HG03196 (cell line): ENCODE measurements around the gene MUC2.

Experiments used
- ATAC-seq: cut with Tn5 transposase; IDR thresholded peaks from one replicate; pipeline ENCODE4 v1.9.1; 2021; ENCODE audit not compliant: unreplicated experiment

MUC2 gene

GRCh38 chr11:1085440-1086170, 10.9 kb downstream of the MUC2 start:
- ATAC-seq = no peak

- no peak for ATAC-seq
These were observed 11.8 kb downstream of the MUC2 start for GRCh38 chr11:1086171-1087102.

- no peak for ATAC-seq
These were observed 12.7 kb downstream of the MUC2 start for GRCh38 chr11:1087279-1087960.

GRCh38 chr11:1087961-1088926, 13.6 kb downstream of the MUC2 start:
- no peak for ATAC-seq

- ATAC-seq = no peak
These were observed 14.5 kb downstream of the MUC2 start for GRCh38 chr11:1088927-1089737.

GRCh38 chr11:1089738-1090599, 15.3 kb downstream of the MUC2 start:
- no peak for ATAC-seq

GRCh38 chr11:1090600-1091331, 16.1 kb downstream of the MUC2 start:
- ATAC-seq = no peak

- ATAC-seq = no peak
These were observed 16.8 kb downstream of the MUC2 start for GRCh38 chr11:1091332-1092083.

- no peak for ATAC-seq
These were observed 17.5 kb downstream of the MUC2 start for GRCh38 chr11:1092145-1092670.

GRCh38 chr11:1092919-1093318, 18.2 kb downstream of the MUC2 start:
- ATAC-seq = no peak

GRCh38 chr11:1099519-1100355, 25.1 kb downstream of the MUC2 start:
- no peak for ATAC-seq

- no peak for ATAC-seq
These were observed 26.0 kb downstream of the MUC2 start for GRCh38 chr11:1100417-1101245.

- ATAC-seq = no peak
These were observed 26.8 kb downstream of the MUC2 start for GRCh38 chr11:1101318-1102089.

GRCh38 chr11:1102221-1102971, 27.7 kb downstream of the MUC2 start:
- ATAC-seq = no peak
